Activated T-cell treated with anti-CD3 and anti-CD28 coated beads, Interleukin-2, amount 50 U/mL, for 72 hours (primary cell): ENCODE results near the gene ERC2. TPM values are rescaled to one million over a fixed set of nuclear protein-coding genes. Genes with fewer than 3 reads are reported as not detected.

Source experiments
- ATAC-seq, 2 donors: fragments of 150-1000 bp; cut with Tn5 transposase; replicated peaks in 1 of 2; 2 replicates each; pipeline ENCODE4 v1.10.0; 2021; ENCODE audit warnings: moderate library complexity in 2 of 2, mild to moderate bottlenecking in 1 of 2
- DNase-seq, 2 donors: peaks; one replicate each; pipeline ENCODE4 v3.0.0; 2021 to 2022; ENCODE audit warnings: mixed read lengths in 1 of 2
- H3K27ac Mint-ChIP-seq: one replicate; pipeline ENCODE4 v1.8.0; 2022; ENCODE audit warnings: mild to moderate bottlenecking, moderate library complexity, mixed read lengths
- H3K27me3 Mint-ChIP-seq: one replicate; pipeline ENCODE4 v1.8.0; 2022; ENCODE audit warnings: low read depth, mixed read lengths
- H3K36me3 Mint-ChIP-seq, 2 donors: one replicate each; pipeline ENCODE4 v1.8.0; 2022; ENCODE audit warnings: mixed read lengths in 2 of 2, mild to moderate bottlenecking in 1 of 2; ENCODE audit not compliant: insufficient read depth in 2 of 2
- H3K4me1 Mint-ChIP-seq: one replicate; pipeline ENCODE4 v1.8.0; 2022; ENCODE audit warnings: low read depth, mixed read lengths
- H3K4me3 Mint-ChIP-seq, 2 donors: one replicate each; pipeline ENCODE4 v1.8.0; 2022; ENCODE audit warnings: mild to moderate bottlenecking in 2 of 2, mixed read lengths in 2 of 2, moderate library complexity in 2 of 2
- H3K9me3 Mint-ChIP-seq, 2 donors: one replicate each; pipeline ENCODE4 v1.8.0; 2022; ENCODE audit warnings: mixed read lengths in 2 of 2
- total RNA-seq, 2 donors: library from RNA; stranded (reverse); gene quantifications; one replicate each; pipeline ENCODE4 v1.2.3, GENCODE V29; 2022

The ERC2 gene
- total RNA-seq, 2 donors from 2014 or later, result 0.19 to 0.35 TPM

DNA sequence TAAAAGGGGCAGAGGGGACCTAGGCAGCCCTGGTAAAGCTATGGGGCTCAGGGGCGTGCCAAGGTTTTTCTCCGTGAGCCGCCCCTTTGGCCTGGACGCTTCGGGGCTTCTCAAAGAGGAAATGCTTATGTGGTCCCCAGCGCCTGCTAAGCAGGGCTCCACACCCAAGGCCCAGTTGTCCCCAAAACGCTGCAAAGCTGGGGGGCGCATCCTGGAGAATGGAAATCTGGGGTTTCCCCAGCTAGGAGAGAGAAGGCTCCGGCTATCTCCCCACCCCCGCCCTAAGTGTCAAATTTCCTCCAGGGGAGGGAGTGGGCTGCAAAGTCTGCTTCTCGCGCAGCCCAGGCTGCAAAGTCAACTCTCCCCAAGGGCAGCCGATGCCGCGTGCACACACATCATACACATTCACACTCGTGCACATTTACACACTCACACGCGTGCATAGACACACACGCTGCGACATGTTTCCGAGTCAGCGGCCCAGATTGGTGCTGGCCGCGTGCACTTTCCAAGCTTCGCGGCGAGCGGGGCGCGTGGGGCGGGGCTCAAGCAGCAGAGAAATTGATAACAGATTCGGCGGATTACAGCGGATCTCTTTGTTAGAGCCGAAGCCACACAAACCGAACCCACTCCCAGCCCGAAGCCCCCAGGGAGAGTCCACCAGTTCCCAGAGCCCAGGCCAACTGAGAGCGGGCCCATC is 985.6 kb downstream of the ERC2 start:
- Mint-ChIP-seq H3K36me3 (no peaks in the 10 kb centered on the region), H3K4me3 (peak overlapping the region in 1 of 2 donors; percentile 57), H3K27me3 (peaks cover 74% of the 10 kb centered on the region)

GRCh38 chr3:55481744-55482495 is 986.3 kb downstream of the ERC2 start:
- Mint-ChIP-seq H3K4me3 (peak overlapping the region in 1 of 2 donors; percentile 49), H3K9me3 (no peaks in the 10 kb centered on the region), H3K27ac (no peak overlapping the region)

More for the DNA sequence above, 985.6 kb downstream of the ERC2 start:
- Mint-ChIP-seq H3K27ac (no peak overlapping the region), H3K9me3 (no peaks in the 10 kb centered on the region), H3K4me1 (peaks cover 15% of the 10 kb centered on the region)
- ATAC-seq (peak in 1 of 2 donors; percentile 16), DNase-seq (no peak)

DNA sequence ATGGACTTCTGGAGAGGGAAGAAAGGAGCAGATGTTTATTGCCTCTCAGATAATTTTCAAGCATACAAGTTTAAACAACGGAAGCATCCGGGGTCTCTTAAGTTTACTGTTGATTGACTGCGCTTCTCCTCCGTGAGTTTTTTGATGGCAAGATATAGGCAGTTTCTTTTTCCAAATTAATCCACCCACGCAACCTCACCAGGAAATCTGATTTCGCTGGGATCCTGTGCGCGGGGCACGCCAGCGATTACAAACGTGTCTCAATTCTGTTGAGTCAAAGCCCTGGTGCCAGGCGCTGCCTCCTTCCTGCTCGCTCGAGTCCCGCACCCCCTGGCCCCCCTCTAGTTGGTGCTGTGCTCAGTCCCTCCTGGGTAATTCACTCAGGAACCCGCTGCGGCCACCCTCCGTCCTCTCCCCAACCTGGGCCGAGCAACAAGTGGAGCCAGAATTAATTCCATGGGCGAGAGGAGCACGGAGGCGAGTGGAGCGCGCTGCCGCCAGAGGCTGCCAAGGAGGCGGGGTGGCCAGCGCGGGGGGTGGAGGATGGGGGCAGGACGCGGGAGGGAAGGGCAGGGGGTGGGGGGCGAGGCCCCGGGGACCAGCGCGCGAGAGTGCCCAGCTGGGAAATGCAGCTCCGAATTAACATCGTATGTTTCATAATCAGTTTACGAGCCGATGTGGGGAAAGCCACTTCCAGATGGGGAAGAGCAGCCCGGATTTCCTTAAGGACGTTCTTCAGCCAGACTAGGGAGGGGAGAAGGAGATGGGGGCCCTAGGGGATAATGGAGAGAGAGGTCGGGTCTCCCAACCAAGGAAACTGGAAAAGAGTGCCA is 987.1 kb downstream of the ERC2 start:
- H3K27me3 Mint-ChIP-seq, result peaks cover 70% of the 10 kb centered on the region
- H3K36me3 Mint-ChIP-seq, result no peaks in the 10 kb centered on the region
- H3K9me3 Mint-ChIP-seq, result no peaks in the 10 kb centered on the region
- H3K4me1 Mint-ChIP-seq, result peaks cover 8% of the 10 kb centered on the region
- DNase-seq, result no peak
- peak overlapping the region; percentile 4 to 49 for H3K4me3 Mint-ChIP-seq
- no peak for ATAC-seq
- no peak overlapping the region for H3K27ac Mint-ChIP-seq

More at GRCh38 chr3:55481744-55482495, 986.3 kb downstream of the ERC2 start:
- Mint-ChIP-seq H3K27me3 (peaks cover 74% of the 10 kb centered on the region), H3K4me1 (peaks cover 15% of the 10 kb centered on the region), H3K36me3 (no peaks in the 10 kb centered on the region)
- ATAC-seq, result peak; percentile 26 to 37
- peak in 1 of 2 donors; percentile 35 for DNase-seq

DNA sequence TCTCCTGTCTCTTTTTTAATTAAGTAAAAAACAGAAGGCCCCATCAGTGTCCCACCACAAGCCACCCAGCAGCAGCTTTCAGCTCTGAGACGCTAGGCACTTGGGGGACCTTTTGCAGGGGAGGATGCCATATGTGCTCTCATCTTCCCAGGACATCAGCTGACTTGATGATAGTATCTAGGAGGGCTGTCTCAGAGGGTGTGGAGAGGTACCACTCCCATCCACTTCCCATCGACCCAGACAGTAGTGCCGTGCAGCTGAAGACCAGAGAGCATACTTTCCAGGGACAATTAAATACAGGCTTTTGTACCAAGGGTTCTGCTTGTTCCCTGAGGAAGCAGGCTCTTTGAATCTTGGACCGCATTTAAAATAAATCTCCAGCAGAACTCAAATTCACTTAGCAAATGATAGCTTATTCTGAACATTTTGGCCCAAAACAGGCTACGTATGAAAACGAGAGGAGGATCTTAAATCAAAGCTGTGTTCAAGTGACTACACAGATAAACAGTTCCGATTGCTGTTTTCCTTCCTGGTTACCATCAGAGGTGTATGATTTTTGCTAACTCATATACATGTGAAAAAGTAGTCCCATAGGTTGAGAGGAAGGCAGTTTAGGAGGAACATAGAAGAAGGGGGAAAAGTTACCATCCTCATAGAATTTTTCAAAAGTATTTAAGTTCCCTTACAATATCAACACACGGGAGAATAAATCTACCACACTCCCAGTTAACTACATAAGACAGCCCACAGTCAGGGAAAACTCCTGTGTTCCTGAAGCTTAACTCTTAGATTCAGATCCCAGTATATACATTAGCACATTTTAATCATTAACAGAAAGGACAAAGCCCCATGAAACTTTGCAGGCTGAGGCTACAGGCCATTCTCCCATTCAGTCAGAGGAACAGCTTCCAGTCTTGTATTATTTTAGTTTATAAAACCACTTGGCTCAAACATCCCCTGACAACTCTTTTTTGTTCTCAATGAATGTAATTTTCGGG is 990.7 kb downstream of the ERC2 start:
- H3K4me1 Mint-ChIP-seq, result no peaks in the 10 kb centered on the region
- H3K36me3 Mint-ChIP-seq, result no peaks in the 10 kb centered on the region
- DNase-seq (no peak), ATAC-seq (no peak)
- peaks cover 39% of the 10 kb centered on the region for H3K27me3 Mint-ChIP-seq
- no peak overlapping the region for H3K27ac Mint-ChIP-seq
- H3K4me3 Mint-ChIP-seq, result no peak overlapping the region
- peaks cover 0 to 2% of the 10 kb centered on the region in 2 donors for H3K9me3 Mint-ChIP-seq

GRCh38 chr3:55476515-55476914 is 991.8 kb downstream of the ERC2 start:
- Mint-ChIP-seq H3K4me3 (no peak overlapping the region), H3K36me3 (no peaks in the 10 kb centered on the region), H3K27ac (no peak overlapping the region), H3K9me3 (peaks cover 0 to 2% of the 10 kb centered on the region in 2 donors), H3K4me1 (no peaks in the 10 kb centered on the region), H3K27me3 (peaks cover 34% of the 10 kb centered on the region)
- DNase-seq (no peak), ATAC-seq (no peak)

DNA sequence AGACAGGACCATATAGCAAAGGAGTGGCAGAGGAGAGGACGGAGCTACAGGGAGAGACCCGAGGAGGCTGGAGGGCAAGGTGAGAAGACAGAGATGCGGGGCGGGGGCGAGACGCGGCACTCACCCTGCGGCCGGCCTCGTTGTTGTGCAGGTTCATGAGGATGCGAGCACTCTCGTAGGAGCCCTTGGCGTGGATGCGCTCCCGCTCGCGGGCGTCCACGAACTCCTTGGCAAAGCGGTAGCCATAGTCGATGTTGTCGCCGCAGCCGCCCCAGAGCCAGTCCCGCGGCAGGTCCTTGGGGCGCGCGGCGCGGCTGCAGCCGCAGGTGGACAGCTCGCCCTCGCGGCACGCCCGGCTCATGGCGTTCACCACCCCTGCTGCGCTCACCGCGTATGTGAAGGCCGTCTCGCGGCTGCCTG is 994.0 kb downstream of the ERC2 start:
- ATAC-seq (no peak), DNase-seq (no peak)
- no peak overlapping the region for H3K4me3 Mint-ChIP-seq
- H3K36me3 Mint-ChIP-seq, result no peaks in the 10 kb centered on the region
- no peaks in the 10 kb centered on the region for H3K4me1 Mint-ChIP-seq
- H3K27me3 Mint-ChIP-seq, result peaks cover 16% of the 10 kb centered on the region
- H3K27ac Mint-ChIP-seq, result no peak overlapping the region
- H3K9me3 Mint-ChIP-seq, result peaks cover 0 to 2% of the 10 kb centered on the region in 2 donors

GRCh38 chr3:55473788-55474187 is 994.5 kb downstream of the ERC2 start:
- DNase-seq (no peak), ATAC-seq (no peak)
- Mint-ChIP-seq H3K9me3 (peaks cover 0 to 2% of the 10 kb centered on the region in 2 donors), H3K36me3 (no peaks in the 10 kb centered on the region), H3K27ac (no peak overlapping the region), H3K27me3 (peaks cover 15% of the 10 kb centered on the region), H3K4me3 (no peak overlapping the region), H3K4me1 (no peaks in the 10 kb centered on the region)

DNA sequence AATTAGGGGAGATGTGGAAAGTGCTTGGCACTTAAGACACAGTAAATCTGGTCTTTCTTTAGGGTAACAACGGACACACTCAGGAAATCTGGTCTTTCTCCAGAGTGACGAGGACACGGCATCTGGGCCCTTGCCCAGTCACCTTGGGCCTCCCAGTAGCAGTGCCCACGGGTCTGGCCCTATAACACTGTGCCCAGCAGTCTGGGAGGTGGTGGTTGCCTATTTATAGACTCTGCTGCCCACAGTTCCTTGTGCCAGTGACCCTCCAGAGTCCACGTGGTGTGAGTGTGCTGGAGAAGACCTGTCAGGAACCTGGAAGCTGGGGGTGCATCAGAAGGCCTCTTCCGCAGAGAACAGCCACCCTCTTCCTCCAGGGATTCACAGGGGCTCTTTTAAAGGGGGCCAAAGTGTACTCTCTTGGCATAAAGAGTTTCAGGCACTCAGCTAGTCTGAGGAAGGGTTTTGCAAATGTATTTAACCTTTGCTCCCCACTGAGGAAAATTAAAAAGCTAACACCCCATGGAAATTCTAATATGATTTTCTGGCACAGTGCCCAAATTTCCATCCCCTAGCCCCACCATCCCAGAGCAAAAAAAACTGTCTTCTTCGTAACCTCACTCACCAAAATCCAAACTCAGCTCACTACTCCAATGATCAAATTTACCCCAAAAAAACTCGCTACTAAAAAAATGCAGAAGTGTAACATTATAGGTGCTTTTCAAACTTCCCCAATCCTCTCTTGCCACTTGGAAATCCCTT is 996.6 kb downstream of the ERC2 start:
- H3K9me3 Mint-ChIP-seq, result peaks cover 0 to 2% of the 10 kb centered on the region in 2 donors
- H3K36me3 Mint-ChIP-seq, result no peaks in the 10 kb centered on the region
- no peaks in the 10 kb centered on the region for H3K4me1 Mint-ChIP-seq
- H3K4me3 Mint-ChIP-seq, result no peak overlapping the region
- DNase-seq, result no peak
- ATAC-seq, result no peak
- peaks cover 7% of the 10 kb centered on the region for H3K27me3 Mint-ChIP-seq
- no peak overlapping the region for H3K27ac Mint-ChIP-seq

DNA sequence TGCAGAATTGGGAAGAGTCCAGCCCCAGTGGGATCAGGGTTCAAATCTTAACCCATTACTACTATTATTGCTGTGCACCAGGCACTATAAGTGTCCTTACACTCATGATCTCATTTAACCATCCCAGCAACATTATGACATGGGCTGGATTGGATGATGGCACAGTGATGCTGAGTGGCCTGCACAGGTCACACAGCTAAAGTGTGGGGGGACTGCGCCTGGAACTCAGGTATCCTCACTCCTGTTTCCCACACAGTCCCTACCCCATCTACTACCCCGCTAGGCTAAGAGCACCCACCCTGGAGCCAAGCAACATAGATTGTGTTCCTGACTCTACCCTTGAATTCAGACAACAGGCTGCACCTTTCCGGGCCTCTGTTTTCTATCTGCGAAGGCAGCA is 997.2 kb downstream of the ERC2 start:
- no peak for DNase-seq
- H3K4me1 Mint-ChIP-seq, result no peaks in the 10 kb centered on the region
- H3K9me3 Mint-ChIP-seq, result peaks cover 0 to 2% of the 10 kb centered on the region in 2 donors
- H3K27me3 Mint-ChIP-seq, result peaks cover 3% of the 10 kb centered on the region
- no peak overlapping the region for H3K4me3 Mint-ChIP-seq
- no peak overlapping the region for H3K27ac Mint-ChIP-seq
- no peak for ATAC-seq
- H3K36me3 Mint-ChIP-seq, result no peaks in the 10 kb centered on the region

DNA sequence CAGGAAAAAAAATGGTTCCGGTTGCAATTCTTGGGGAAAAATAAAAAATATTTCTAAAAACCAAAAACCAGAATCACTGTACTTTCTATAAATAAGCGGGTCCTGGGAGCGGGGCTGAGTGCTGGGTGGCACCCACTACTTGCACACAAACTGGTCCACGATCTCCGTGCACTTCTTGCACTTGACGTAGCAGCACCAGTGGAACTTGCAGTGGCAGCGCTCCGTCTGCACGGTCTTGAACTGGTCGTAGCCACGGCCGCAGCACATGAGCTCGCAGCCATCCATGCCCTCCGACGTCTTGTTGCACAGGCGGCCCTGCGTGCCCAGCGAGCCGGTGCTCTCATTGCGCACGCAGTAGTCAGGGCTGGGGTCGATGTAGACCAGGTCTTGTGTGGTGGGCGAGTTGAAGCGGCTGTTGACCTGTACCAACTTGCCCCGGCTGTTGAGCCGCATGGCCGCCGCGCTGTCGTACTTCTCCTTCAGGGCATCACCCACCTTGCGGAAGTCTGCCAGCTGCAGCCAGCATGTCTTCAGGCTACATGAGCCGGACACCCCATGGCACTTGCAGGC is 998.2 kb downstream of the ERC2 start:
- Mint-ChIP-seq H3K36me3 (no peaks in the 10 kb centered on the region), H3K9me3 (peaks cover 0 to 2% of the 10 kb centered on the region in 2 donors), H3K27me3 (no peaks in the 10 kb centered on the region), H3K4me1 (no peaks in the 10 kb centered on the region), H3K4me3 (no peak overlapping the region), H3K27ac (no peak overlapping the region)
- no peak for ATAC-seq
- DNase-seq, result no peak

DNA sequence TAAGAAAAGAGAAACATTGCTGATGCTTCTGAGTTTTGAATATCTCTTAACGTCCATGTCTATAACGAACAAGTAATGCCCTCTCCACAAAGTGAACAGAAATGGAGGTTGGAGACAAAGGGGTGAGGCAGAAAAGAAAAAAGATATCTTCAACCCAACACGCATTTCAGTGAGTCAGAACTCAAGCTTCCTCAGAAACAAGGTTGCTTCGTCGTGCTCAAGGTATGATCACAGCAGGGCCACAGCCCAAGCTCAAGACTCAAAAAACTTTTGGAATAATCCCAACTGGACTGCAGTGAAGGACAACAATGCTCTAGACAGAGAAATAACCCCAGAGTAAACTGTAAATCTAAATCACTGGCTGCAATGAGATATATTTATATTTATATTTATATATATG is 1000.0 kb downstream of the ERC2 start:
- Mint-ChIP-seq H3K9me3 (no peaks in the 10 kb centered on the region), H3K27ac (no peak overlapping the region), H3K4me3 (no peak overlapping the region), H3K4me1 (no peaks in the 10 kb centered on the region), H3K27me3 (no peaks in the 10 kb centered on the region), H3K36me3 (no peaks in the 10 kb centered on the region)
- ATAC-seq (no peak), DNase-seq (no peak)
